ENCODE data around the gene MCOLN2. TPM values are rescaled to one million over a fixed set of nuclear protein-coding genes. Genes with fewer than 3 reads are reported as not detected.

Gene MCOLN2
- total RNA-seq, 1 donor from 2014 or later = 1.8 TPM

DNA sequence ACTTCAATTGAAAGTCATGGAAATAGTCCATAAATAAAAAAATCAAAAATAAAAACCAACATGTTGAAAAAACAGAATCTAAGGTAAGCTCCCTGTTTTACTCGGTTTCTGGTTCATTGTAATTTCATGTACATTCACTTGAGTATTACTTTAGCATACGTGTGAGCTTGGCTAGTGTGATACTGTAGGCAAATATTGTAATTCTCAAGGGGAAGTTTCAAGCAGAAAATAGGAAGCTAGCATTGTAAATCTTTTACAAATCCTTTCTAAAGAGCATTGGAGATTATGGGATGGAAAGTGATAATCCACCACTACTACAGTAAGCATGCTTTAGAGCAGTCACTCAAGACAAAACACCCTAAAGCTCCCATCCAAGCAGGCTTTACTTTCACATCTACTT is 100.6 kb downstream of the MCOLN2 start:
- DNase-seq (ENCODE audit: low spot score) = no peak

DNA sequence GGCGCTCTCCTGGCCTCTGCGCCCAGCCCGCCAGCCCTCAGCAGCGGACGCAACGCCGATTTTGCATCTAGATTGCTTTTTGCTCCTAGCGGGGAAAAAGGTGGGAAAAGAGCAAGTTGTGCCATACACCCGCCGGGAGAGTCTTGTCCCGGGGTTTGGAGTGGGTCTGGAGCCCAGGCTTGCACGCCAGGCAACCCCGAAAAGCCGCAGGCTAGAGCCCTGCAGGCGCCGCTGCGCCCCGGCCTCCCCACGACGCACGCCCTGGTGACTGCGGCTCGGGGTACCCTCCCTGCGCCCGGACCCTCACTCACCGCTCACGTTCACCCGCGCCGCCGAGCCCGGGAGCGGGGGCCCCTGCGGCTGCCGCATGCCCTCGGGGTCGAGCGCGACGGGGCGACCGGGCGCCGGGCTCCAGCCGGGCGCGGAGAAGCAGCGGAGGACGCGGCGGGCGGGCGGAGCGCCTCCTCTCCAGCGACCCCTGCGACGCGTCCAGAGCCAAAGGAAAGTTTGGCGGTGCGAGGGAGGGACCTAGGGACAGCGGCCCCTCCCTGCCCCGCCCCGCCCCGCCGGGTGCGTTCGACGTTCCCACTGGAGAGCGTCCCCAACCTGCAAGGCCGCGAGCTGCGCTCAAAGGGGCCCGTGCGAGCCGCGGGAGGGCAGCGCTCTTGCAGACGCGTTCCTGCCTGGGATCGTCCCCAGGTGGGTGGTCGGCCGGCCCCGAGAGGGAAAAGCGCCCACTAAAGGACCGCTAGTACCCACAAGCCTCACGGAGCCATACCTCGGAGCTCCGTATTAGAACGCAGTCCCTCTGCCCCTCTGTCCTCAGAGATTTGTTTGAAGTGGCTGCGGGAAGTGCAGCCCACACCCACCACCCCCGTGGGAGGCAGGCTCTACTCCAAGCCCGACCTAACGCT is 104.0 kb downstream of the MCOLN2 start, which contains the start of gene LPAR3:
TSS of gene LPAR3 (minus strand) at position 502 of the 914 bp plus-strand sequence. CDS start 27,086 bp downstream, outside the sequence.
- no peak for DNase-seq (ENCODE audit: low spot score)

DNA sequence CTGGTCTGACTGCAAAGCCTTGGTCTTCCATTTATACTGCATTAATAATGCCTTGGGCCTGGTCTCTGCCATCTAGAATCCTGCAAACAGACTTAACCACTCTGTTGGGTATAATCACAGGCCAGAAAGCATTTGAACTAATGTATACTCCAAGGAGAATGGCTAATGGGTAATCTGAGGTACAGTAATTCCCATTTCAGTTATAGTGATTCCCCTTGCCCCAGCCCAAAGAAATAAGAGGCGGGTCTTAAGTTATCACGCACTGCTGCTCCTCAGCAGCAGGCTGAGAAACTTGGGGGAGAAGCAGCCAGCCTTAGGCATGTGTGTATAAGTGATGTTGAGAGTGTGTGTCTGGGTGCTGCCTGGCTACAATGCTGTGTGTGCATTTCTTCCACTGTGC is 106.3 kb downstream of the MCOLN2 start:
- DNase-seq (ENCODE audit: low spot score) = no peak

DNA sequence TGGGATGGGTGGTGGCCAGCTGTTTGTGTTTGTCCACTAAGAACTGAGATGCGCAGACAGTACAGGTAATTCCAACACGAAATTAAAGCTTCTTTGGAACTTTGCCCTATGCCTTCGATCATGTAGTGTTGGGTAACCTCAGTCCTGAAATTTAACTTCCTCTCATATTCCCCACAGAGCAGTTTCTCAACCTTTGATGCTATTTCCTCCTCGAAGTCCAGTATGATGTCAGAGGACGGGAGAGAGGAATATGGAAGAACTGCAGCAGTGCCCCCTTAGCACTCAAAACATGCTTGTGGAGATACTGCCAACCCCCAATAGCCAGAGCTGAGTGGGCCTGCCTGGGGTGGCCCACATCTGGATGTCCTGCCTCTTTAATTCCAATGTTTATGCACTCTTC is 107.5 kb downstream of the MCOLN2 start:
- no peak for DNase-seq (ENCODE audit: low spot score)

DNA sequence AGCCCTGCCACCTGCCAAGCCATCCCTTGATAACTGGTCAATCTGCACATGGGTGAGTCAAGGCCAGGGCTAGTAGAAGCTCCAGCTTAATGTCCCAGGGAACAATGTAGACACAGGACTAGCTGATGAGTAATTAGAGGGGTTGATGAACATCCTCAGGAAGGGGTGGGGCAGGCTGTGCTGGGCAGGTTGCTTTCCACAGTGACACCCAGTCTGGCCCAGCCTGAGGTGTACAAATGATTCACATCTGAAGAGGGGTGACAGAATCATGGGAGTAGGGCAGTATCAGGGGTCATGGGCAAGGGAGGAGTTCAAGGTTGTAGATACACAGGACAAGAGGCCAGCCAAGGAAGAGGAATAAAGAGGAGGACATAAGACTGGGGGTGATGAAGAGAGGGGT is 108.2 kb downstream of the MCOLN2 start:
- no peak for DNase-seq (ENCODE audit: low spot score)

DNA sequence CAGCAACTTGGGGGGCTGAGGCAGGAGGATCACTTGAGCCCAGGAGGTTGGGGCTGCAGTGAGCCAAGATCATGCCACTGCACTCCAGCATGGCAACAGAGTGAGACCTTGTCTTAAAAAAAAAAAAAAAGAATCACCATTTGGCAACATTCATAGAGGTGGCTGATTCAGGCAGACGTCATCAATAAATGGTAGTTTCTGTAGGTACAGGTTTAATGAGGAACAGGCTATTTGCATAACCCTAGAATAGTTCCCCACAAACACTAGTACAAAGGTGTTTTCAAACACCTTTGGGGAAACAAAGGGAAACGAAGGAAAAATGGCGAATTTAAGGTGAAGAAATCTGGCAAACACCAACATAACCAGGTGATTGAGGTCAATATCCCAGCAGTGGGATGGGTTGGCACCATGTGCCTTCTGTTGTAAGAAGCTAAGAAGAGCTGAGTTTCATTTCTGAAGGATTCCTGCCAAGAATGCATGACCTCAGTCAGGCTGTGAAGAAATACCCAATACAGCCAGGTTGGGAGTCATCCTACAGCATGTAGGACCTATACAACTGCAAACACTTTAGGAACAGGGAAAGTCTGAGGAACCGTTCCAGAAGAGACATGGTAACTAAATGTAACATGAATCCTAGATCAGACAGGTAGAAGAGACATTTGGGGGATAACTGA is 109.5 kb downstream of the MCOLN2 start:
- DNase-seq (ENCODE audit: low spot score) = no peak

DNA sequence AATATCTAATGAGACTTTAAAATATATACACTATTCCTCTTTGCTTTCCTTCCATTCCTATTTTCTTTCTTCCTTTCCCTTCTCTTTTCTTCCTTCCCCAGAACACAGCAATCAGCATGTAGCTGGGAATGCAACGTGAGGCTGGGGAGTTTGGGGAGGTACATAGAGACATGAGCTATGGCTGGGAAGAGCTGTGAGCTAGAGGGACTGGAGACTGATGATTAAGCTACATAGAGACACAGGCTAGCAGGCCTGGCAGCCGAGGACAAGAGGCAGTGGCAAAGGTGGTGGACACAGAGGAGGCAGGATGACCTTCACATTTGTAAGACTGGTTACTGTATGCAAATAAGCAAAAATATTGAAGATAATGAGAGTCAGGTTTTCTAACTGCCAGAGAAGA is 111.4 kb downstream of the MCOLN2 start:
- DNase-seq (ENCODE audit: low spot score) = no peak

DNA sequence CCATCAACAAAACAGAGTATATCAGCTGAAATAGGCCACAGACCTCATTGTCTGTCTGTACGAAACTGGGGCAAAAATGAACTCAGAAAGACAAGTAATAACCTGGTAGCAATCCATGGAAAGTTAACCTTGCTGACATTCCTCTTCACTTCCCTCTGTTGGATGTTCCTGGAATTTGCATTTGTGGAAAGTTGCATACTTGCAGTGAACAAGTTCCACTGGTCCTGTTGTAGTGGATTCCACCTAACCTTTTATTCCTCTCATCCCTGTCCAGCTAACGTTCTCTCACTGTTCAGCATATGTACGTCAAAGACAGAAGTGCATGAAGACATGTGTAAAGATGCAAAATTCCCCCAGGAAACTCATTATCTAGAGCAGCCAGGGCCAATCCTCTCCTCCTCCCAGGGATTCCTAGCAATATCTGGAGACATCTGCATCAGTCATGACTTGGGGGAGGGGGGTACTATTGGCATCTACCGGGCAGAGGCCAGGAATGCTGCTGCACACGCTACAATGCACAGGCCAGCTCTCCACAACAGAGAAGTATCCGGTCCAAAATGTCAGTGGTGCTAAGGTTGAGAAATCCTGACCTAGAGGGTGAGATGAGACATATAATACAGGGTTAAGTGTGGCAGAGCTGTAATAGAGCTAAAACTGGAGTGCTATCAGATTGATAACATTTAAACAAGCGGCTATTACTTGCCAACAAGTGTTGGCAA is 112.1 kb downstream of the MCOLN2 start:
- DNase-seq (ENCODE audit: low spot score) = no peak

DNA sequence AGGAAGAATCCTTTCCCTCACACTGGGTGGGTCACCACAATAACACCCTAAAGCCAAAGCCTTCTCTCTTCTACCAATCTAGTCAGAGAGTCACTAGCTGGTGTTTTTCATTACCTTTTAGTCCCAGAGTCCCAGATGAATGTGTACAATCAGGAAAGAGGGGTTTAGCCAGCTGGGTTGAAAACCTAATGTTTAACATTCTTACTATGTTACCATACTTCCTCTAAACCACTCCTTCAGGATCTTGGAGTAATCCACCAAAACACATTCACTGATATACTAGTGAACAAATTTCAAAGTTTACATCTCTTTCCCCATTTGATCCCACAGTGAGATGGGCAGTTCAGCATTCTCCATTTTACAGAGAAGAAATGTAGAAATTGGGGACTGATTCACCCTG is 113.6 kb downstream of the MCOLN2 start:
- DNase-seq (ENCODE audit: low spot score) = no peak

DNA sequence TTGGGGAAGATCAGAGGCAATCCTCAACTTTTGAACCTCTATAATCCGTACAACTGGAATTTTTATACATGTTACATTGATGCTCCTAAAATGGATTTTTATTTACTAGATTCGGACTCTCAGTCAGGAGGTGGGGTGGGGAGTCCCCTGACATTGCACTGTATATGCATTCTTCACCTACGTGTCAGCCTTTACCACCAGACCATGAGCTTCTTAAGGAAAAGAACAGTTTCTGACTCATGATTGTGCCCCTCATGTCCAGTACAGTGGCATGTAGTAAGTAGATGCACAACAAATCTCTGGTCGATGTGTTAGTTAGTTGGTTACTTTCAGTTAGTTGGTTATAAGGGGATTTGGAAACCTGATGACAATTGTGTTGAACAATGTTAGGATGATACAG is 119.3 kb downstream of the MCOLN2 start:
- DNase-seq (ENCODE audit: low spot score) = no peak

DNA sequence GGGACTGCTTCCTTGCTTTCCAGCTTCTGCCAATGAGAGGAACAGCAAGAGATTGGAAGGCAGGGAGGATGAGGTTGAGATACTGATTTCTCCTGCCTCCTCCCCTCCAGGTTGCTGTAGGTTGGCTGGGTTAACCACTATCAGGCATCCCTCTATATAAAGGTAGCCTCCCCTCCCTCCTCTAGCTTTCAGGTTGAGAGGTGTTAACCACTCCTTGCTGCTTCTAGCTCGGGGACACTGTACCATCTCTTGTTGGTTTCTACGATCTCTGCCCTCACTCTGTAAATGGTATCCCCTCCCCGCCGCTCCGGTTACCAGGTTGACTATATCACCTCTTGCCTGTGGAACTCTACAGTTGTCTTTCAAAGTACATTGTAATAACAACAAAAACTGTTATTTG is 120.6 kb downstream of the MCOLN2 start:
- DNase-seq (ENCODE audit: low spot score) = no peak

Other genes starting within 250 kb of the MCOLN2 start
- gene LPAR3, start 103.9 kb downstream of the MCOLN2 start, total RNA-seq = 1.4 TPM
- 2.8 TPM for gene MCOLN3, start 51.4 kb upstream of the MCOLN2 start, total RNA-seq
- gene SYDE2, start 203.9 kb upstream of the MCOLN2 start, total RNA-seq = 19.8 TPM